Fibroblast of lung (primary cell): ENCODE measurements around the gene RAI1.

Experiments used
- CTCF ChIP-seq, 2 donors: IDR thresholded peaks in 1 of 2; conservative IDR thresholded peaks in 1 of 2; 1 replicate in 1 of 2; 2 replicates in 1 of 2; pipeline ENCODE4 v1.5.1; 2011 to 2012; ENCODE audit warnings: low read length in 2 of 2, control low read depth in 1 of 2, inconsistent platforms in 1 of 2, low read depth in 1 of 2, mild to moderate bottlenecking in 1 of 2
- EZH2 ChIP-seq: IDR thresholded peaks from 2 replicates; pipeline ENCODE4 v1.5.1; 2012; ENCODE audit warnings: low read length, control low read depth, mild to moderate bottlenecking; ENCODE audit errors: missing control alignments

- no peak for TF ChIP-seq CTCF (conservative IDR thresholded peaks at IDR 0.05 in 1 of 2, IDR thresholded peaks at IDR 0.05 in 1 of 2; ENCODE audit: low read depth in 1 of 2, low read length in 2 of 2)
- no peak for TF ChIP-seq EZH2
These were observed 11.3 kb downstream of the RAI1 start for GRCh38 chr17:17692353-17693252.
